GM18870 (cell line): ENCODE data around the gene SYNGR2.

Experiments
- ATAC-seq: cut with Tn5 transposase; IDR thresholded peaks from one replicate; pipeline ENCODE4 v1.9.1; 2021; ENCODE audit warnings: moderate library complexity; ENCODE audit not compliant: unreplicated experiment

Gene SYNGR2

GRCh38 chr17:78197147-78197832, 28.9 kb downstream of the SYNGR2 start:
- ATAC-seq: no peak

GRCh38 chr17:78200451-78200850, 32.1 kb downstream of the SYNGR2 start:
- no peak for ATAC-seq

DNA sequence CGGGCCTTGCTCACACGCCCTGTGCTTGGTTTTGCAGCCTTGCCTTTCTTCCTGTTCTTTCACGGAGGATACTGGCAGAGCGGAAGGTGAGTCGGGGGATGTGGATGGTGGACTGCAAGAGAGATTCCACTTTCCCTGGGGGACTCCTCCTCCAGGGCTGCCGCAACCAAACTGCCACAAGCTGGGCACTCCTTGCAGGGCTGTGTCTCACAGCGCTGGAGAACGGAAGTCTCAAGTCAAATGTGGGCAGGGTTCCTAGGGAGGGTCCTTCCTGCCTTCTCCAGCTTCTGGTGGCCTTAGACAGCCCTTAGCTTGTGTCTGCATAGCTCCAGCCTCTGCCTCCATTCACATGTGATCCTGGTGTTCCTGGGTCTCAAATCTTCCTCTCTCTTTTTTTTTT, 34.3 kb downstream of the SYNGR2 start:
- no peak for ATAC-seq

- no peak for ATAC-seq
Measured at GRCh38 chr17:78204387-78205123, 36.2 kb downstream of the SYNGR2 start.

DNA sequence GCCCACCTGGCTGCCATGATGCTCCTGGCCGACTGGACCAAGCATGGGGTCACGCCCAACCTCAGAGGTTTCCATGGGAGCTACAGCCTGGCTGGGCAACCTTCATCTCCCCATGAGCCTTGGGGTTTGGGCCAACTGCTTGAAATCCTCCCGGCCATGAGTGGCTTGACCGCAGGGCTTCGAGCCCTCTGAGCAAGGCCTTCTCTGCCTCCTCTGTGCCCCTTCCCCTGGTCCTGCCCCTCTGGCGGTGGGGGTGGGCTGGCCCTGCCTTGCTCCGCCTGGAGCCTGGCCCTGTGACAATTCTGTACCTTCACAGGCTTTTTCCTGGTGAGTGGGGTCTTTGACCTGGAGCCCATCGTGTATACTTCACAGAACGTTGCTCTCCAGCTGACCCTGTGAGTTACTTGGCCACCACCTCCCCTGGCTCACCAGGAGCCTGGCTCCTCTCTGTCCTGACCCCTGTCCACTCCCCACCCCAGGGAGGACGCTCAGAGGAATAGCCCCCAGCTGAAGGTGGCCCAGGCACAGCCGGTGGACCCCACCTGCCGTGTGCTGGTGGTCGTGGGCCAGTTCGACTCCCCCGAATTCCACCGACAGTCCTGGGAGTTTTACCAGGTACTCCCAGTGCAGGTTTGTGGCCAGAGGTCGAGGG, 36.9 kb downstream of the SYNGR2 start:
- ATAC-seq: no peak

GRCh38 chr17:78206298-78206697, 37.9 kb downstream of the SYNGR2 start:
- ATAC-seq: no peak

GRCh38 chr17:78208486-78208885, 40.1 kb downstream of the SYNGR2 start:
- no peak for ATAC-seq

GRCh38 chr17:78210111-78210510, 41.7 kb downstream of the SYNGR2 start:
- no peak for ATAC-seq

DNA sequence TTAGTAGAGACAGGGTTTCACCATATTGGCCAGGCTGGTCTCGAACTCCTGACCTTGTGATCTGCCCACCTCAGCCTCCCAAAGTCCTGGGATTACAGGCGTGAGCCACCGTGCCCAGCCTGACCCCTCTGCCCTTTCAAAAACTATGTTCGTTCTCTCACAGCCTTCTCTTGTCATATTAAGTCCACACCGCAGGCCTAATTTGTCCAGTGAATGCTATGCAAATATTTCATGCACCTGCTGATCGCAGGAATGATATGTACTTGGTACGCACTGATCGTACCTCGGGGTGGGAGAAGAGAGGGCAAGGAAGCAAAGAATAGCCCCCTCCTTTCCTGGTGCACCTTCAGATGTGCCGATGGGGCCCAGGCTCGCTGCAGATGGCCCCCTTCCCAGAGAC, 42.7 kb downstream of the SYNGR2 start:
- no peak for ATAC-seq

DNA sequence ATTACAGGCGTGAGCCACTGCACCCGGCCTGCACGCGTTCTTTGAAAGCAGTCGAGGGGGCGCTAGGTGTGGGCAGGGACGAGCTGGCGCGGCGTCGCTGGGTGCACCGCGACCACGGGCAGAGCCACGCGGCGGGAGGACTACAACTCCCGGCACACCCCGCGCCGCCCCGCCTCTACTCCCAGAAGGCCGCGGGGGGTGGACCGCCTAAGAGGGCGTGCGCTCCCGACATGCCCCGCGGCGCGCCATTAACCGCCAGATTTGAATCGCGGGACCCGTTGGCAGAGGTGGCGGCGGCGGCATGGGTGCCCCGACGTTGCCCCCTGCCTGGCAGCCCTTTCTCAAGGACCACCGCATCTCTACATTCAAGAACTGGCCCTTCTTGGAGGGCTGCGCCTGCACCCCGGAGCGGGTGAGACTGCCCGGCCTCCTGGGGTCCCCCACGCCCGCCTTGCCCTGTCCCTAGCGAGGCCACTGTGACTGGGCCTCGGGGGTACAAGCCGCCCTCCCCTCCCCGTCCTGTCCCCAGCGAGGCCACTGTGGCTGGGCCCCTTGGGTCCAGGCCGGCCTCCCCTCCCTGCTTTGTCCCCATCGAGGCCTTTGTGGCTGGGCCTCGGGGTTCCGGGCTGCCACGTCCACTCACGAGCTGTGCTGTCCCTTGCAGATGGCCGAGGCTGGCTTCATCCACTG, 45.8 kb downstream of the SYNGR2 start, which contains the start of gene BIRC5:
Gene BIRC5, plus strand, starts transcription at position 238 of the 690 bp plus-strand sequence. Its CDS starts 64 bp downstream, at position 302.
- no peak for ATAC-seq

- no peak for ATAC-seq
Measured at GRCh38 chr17:78214706-78215061, 46.3 kb downstream of the SYNGR2 start.

DNA sequence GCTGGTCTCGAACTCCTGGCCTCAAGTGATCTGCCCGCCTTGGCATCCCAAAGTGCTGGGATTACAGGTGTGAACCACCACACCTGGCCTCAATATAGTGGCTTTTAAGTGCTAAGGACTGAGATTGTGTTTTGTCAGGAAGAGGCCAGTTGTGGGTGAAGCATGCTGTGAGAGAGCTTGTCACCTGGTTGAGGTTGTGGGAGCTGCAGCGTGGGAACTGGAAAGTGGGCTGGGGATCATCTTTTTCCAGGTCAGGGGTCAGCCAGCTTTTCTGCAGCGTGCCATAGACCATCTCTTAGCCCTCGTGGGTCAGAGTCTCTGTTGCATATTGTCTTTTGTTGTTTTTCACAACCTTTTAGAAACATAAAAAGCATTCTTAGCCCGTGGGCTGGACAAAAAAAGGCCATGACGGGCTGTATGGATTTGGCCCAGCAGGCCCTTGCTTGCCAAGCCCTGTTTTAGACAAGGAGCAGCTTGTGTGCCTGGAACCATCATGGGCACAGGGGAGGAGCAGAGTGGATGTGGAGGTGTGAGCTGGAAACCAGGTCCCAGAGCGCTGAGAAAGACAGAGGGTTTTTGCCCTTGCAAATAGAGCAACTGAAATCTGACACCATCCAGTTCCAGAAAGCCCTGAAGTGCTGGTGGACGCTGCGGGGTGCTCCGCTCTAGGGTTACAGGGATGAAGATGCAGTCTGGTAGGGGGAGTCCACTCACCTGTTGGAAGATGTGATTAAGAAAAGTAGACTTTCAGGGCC, 51.2 kb downstream of the SYNGR2 start:
- ATAC-seq: no peak
